HG03558 (cell line): Measurements from ENCODE around the gene CERS6.

Experiments
- ATAC-seq: cut with Tn5 transposase; IDR thresholded peaks from one replicate; pipeline ENCODE4 v1.9.1; 2021; ENCODE audit warnings: moderate number of reproducible peaks; ENCODE audit not compliant: unreplicated experiment; ENCODE audit errors: extremely low read depth

CERS6 gene

DNA sequence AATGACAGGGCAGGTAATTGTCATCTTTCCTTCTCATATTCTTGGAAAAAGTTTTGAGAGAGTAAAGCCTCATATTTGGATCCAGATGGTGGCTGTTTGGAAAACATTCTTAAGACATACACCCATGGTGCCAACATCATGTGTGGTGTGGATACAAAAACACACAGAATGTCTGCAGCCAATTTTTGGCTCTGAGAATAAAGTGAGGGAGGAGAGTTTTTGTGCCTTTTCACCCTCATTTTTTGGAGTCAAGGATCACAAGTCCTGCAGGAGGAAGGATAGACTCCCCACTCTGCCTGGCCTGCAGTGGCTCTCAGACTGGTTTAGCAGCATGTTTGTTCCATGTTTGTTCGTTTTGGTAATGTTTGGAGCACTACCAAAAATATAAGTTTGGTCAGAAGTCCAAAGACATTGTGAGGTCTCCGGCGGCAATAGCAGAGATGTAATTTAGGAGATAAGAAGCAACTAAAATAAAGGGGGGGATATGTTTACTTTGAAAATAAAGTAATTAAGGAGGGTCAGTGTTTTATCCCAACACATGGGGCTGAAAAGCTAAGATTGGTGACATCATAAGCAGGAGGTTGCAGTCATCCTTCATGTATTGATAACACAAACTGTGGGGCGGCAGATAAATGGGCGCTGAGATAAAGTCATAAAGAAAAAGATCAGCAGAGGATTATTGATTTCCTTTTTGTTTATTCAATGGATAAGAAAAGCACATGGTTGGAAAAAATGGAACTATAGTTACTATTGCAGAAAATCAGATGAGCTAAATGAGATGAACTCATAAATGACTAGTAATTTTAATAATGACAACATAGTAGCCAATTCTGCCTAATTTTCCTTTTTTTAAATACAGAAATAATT is 347.0 kb downstream of the CERS6 start:
- no peak for ATAC-seq

DNA sequence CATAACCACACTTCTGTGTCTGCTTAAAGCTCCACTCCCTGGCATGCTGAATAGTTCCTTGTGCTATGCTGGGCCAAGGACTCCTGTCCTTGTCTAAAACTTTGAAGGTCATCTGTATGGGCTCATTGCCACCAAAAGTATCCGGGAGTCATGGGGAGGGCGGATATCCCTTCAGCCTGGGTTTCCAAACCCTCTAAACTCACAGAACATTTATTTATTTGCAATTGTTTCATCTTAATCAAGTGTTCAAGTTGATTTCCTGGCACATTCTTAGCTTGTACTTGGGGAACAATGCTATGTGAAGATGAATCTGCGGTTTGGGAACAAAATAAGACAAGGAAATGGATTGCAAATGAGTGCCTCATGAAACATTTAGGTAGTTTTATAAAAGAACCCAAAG is 348.1 kb downstream of the CERS6 start:
- ATAC-seq: no peak

DNA sequence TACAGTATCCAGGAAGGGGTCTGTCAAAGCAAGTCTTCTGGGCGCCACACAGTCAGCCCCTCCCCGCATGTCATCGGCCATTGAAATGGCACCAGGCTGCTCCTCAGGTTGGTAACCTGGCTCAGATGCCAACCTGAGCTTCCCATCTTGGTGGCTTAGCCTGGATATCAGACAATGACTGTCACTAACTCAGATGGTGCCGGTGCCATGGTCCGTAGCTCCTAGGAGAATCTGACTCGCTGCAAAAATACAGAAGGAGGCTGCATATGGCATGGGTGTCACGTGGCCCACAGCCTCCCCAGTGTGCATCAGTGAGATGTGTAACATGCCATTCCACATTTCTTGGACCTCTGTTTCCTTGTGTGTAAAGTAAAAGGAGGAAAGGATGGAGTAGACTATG is 349.5 kb downstream of the CERS6 start:
- ATAC-seq: no peak

DNA sequence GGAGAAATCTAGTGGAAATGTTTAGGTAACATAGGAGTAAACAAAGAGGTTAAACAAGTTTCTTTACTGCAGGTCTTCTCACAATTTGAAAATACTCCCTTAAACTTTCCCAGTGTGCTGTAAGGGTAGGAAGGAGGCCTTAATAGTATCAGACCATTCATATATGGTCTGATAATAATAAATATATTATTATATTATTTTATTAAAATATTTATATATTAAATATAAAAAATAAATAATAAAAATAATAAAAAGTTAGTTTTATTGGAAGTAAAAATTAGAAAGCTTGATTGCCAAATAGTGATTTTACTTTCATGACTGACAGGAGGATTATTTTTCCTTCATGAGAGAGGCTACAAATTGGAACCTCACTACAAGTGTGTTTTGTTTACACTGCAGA is 353.5 kb downstream of the CERS6 start:
- no peak for ATAC-seq

DNA sequence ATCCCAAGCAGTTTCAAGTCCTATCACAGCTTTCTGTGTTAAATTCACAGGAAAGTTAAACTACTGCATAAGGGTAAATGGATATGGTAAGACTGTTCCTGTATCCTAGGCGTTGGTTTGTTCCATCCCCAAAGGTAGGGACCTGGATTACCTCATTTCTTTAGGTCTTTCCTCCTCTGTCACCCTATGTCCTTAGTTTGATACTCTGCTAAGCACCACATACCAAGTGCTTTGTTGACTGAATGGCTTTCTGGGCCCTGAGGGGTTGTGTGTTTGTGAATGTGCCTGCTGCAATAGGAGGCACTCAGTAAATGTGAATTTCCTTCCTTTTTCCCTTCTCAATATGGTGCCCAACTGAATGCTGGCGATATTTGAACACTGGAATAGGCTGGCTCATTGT is 354.2 kb downstream of the CERS6 start:
- no peak for ATAC-seq

DNA sequence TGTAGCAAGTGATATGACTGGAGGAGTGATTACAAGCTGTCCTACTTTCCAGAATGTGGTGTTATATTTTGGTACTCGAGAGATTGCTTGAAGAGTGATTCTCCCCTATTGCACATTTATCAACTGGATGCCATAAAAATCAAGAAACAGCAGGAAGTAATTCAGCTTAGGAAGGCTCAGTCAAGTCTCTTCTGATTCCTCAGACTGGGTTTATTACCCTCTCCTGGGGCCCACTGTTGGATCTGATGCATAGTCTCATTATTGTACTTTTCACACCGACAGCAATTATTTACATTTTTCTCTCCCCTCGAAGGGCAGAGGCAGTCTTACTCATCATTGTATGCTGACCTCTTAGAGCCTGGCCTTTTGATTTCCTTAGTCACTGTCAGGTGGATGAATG is 355.6 kb downstream of the CERS6 start:
- ATAC-seq: no peak

DNA sequence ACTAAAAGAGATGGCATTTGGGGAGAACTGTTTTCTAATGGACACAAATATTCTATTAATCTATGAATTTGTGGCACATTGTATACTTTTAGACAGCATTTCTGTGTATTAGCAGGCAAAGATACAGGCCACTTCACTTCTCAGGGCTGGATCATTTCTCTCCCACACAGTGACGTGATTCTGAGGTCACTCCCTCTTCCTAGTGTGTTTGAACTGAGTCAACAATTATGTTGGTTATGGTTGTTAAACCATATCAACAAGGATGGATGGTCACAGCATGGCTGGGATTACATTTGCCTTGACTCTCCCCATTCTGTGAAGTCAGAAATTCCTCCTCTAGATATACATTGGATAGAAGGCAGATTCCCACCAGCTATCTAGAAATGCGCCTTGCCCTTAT is 358.0 kb downstream of the CERS6 start:
- no peak for ATAC-seq

DNA sequence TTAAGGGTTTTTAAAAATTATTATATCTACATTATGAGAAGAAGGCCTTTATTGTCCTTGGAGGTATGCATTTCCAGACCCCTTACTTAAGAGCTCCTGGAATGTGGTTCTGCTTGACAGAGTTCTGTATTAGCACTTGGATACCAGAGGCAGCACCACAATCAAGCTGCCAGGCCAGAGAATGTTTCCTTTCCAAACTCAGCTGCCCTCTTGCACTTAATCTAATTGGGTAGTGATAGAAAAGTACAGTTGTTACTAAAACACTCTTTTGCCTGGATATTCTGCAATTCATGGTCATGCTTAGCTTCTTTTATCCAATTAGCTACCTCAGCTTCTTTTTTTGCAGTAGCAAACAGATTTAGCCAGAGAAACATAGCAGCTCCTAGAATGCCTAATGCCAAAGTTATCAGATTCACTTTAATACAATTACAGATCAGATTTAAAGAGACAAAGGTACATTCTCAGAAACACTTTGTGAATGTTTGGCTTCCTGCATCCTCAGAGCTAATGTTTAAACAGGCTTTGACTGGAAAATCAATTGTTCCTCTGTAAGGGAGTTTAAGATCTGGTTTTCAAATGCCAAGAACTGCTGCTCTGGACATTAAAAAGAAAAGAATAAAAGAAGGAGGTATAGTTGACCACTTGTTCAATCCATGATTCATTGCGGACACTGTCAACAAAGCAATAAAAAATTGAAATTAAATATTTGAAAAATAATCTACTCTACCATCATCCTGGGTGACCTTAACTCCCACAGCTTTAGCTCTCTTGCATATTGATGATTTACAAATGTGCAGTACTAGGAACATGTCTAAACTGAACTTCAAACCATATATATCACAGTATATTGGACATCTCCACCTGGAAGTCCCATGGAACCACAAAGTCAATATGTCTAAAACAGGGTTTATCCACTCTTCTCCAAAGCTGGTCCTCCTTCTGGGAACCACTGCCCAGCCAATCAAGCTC is 359.2 kb downstream of the CERS6 start:
- ATAC-seq: no peak

DNA sequence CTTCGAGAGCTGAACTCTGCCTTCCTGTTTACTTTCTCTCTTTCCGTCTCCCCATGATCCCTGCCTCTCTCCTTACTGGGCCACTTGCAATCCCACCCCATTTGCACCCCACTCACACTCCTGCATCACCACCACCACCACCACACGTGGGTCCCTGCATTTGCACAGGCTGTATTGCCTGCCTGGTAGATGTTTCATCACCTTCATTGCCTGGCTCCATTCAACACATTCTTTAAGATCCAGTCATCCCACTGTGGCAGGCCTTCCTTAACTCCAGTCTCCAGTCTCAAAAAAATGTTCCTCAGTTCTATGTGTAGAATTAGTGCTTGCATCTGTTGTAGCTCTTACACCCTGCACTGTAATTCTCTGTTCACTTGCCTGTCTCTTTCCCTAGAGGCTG is 360.3 kb downstream of the CERS6 start:
- no peak for ATAC-seq

DNA sequence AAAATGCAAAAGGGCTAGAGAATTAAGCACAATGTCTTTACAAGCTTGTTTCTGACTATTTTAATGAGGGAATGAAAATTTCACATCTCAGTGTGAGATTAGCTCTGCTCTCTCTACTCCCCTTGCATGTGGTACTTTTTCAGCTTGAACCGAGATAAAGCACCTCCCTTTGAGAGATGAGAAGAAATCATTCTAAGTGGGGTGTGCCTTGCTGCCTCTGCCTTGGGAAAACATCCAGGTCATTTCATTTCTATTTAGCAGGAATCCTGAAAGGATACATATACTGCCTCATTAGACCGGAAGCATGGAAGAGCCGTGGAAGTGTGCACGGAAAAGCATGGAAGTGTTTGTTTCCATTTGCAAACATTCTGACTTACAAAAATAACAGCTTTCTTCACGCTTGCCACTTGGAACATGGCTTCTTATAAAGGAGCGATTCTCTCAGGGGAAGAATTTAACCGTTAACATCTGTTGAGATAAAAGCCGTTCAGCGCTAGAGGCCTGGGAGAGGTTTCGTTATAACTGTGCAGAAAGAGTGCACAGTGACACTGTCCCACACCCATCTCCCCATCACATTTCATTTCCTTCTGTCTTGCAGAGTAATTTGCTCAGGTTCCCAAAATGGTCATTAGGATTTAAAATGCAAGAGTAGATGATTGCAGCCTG is 363.1 kb downstream of the CERS6 start:
- ATAC-seq: no peak

DNA sequence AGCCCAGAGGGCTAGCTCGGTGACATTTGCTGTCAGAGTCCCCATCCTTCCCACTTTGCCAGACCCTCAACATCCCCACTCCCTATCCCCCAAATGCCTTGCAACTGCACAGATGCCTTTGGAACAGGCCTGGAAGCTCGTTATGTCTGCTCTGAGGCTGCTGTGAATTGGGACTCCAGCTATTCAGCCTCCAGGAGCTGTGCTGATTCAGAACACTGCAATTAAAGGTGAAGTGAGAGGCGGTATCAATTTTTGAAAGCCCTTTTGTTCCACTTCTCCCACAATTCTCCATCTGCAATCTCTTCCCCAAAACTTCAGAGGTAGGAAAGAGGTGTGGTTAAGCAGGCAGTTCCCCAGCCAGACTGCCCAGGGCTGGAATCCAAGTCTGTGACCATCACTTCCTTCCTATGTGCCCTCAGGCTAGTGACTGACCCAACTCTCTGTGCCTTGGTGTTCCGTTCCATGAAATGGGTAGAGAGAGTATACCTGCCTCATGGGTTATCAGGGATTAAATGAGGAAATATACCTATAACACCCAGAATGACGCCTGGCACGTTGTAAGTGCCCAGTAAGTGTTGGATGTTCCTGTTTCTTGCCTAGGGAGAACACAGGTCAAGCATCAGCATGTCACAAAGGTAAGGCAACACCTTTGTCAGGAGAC is 363.9 kb downstream of the CERS6 start:
- ATAC-seq: no peak

DNA sequence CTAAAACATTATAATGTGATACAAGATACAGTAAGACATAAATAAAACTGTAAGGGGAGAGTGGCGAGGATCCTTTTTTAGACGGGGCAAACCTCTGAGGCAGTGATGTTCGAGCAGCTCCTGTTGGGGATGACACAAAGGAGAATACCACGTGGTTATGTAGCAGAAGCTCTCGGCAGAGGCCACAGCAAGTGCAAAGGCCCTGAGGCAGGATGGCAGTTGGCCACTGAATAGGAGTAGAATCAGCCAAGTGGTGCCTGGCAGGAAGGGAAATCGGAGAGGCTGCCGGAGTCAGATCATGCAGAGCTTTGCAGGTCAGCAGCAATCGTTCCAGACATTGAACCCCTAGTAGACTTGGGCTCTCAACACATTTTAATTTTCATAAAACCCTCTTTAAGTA is 365.5 kb downstream of the CERS6 start:
- no peak for ATAC-seq

DNA sequence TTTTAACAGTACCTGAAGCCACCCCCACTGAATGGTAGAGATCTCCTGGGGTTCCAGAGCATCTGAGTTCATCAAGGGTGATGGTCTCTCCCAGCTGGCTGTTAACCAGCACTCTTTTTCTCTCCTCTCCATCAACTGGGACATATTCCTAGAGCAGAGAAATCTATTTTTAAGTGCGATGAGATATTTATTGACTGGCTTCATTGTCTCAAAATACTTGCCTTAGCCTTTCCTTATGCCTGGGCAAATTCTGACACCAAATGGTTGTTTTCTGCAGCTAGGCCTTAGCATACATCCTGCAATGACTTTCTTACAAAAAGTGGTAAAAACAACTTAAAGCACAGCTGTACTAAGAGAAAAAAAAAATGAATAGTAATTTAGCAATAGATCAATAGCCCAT is 365.9 kb downstream of the CERS6 start:
- ATAC-seq: no peak
